Suprapubic skin (tissue), 4 donors: Measurements from ENCODE around the gene BCAS1.

Experiments used
- POLR2A ChIP-seq, 2 donors: fragments of 450-650 bp; IDR thresholded peaks; one replicate each; pipeline ENCODE4 v1.6.1; 2017; ENCODE audit warnings: antibody characterized with exemption in 2 of 2, mild to moderate bottlenecking in 2 of 2, moderate library complexity in 2 of 2
- POLR2AphosphoS5 ChIP-seq, 3 donors: sonication (generic); formaldehyde crosslinking; IDR thresholded peaks; one replicate each; pipeline ENCODE4 v1.6.1; 2017; ENCODE audit warnings: antibody characterized with exemption in 3 of 3
- TF ChIP-seq, protein P1 (sequence below), 2 donors: fragments of 200-600 bp in 1 of 2; fragments of 450-650 bp in 1 of 2; sonication (generic) in 1 of 2; IDR thresholded peaks; one replicate each; pipeline ENCODE4 v1.5.1; 2016 to 2019; ENCODE audit warnings: antibody characterized with exemption in 2 of 2, mild to moderate bottlenecking in 1 of 2, moderate library complexity in 1 of 2

DNA sequence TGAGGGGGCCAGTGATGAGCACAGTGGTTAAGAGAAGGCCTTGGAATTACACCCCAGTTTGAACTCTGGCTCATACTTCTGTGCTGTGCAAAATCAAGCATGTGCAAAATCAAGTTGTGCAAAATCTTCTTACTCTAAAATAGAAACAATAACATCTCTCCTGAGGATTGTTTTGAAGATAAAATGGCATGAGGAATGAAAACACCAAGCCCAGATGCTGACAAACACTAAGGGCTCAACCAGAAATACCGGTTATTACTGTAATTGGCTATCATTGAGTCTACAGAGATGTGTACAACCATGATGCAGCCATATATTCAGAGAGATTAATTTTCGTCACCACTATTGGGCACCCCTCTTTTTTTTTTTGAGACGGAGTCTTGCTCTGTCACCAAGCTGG lies 5.9 kb upstream of the BCAS1 start:
- TF ChIP-seq, protein P1, sequence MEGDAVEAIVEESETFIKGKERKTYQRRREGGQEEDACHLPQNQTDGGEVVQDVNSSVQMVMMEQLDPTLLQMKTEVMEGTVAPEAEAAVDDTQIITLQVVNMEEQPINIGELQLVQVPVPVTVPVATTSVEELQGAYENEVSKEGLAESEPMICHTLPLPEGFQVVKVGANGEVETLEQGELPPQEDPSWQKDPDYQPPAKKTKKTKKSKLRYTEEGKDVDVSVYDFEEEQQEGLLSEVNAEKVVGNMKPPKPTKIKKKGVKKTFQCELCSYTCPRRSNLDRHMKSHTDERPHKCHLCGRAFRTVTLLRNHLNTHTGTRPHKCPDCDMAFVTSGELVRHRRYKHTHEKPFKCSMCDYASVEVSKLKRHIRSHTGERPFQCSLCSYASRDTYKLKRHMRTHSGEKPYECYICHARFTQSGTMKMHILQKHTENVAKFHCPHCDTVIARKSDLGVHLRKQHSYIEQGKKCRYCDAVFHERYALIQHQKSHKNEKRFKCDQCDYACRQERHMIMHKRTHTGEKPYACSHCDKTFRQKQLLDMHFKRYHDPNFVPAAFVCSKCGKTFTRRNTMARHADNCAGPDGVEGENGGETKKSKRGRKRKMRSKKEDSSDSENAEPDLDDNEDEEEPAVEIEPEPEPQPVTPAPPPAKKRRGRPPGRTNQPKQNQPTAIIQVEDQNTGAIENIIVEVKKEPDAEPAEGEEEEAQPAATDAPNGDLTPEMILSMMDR (IDR thresholded peaks at IDR 0.05), result no peak
- TF ChIP-seq POLR2A (IDR thresholded peaks at IDR 0.05) (no peak), POLR2AphosphoS5 (IDR thresholded peaks at IDR 0.05) (no peak)
